ENCODE measurements around the gene CD164.

CD164 gene

DNA sequence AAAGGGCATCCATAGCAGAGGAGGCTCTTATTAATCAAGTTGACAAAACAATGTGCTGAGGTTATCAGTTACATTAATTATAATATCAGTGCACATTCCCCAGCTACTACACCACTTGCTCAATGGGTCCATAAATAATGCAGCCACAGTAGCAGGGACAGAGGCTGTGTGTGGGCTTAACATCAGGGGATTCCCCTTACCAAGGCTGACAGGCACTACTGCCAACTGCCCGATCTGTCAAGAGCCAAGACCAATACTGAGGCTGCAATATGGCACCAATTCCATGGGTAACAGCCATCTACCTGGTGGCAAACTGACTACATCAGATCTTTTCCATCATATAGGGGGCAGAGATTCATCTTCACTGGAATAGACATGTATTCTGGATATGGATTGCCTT, 22.0 kb downstream of the CD164 start:
- no peaks in the 10 kb centered on the region for H3K27me3 ChIP-seq (ENCODE audit: control insufficient read depth in 1 of 2, insufficient read depth in 2 of 2, low read length in 2 of 2)
- H3K9ac ChIP-seq (ENCODE audit: low read length in 2 of 2): no peak overlapping the region
- H3K36me3 ChIP-seq (ENCODE audit: control insufficient read depth in 2 of 2, insufficient read depth in 2 of 2, low read length in 2 of 2): peaks cover 26 to 40% of the 10 kb centered on the region in 2 donors
- H3K4me3 ChIP-seq (ENCODE audit: low read length in 2 of 2): no peak overlapping the region
- peaks cover 0 to 6% of the 10 kb centered on the region in 2 donors for H3K9me3 ChIP-seq (ENCODE audit: control insufficient read depth in 2 of 2, low read length in 2 of 2)
- H3K27ac ChIP-seq (ENCODE audit: low read length): no peak overlapping the region
- H3K4me1 ChIP-seq (ENCODE audit: control insufficient read depth, insufficient read depth, low read length): no peaks in the 10 kb centered on the region

DNA sequence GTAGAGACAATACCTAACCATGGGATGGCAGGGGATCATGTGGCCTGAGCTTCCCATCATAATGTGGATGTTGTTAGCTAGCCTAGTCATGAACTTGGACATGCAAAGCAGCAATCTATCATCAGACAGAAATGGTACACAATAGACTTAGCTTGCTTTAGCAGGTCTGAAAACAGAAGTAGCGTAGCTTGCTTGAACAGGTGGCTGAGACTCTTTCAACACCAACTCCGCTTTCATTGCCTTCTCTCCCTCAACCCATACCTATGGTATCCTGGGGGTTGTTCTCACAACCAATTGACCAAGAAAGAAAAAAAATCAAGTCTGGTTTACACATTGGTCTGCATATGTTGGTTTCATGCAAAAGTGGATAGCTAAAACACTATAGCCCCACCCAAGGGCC, 23.0 kb downstream of the CD164 start:
- Histone ChIP-seq H3K9ac (ENCODE audit: low read length in 2 of 2) (no peak overlapping the region), H3K4me3 (ENCODE audit: low read length in 2 of 2) (no peak overlapping the region), H3K27me3 (ENCODE audit: control insufficient read depth in 1 of 2, insufficient read depth in 2 of 2, low read length in 2 of 2) (no peaks in the 10 kb centered on the region), H3K4me1 (ENCODE audit: control insufficient read depth, insufficient read depth, low read length) (no peaks in the 10 kb centered on the region), H3K27ac (ENCODE audit: low read length) (no peak overlapping the region), H3K36me3 (ENCODE audit: control insufficient read depth in 2 of 2, insufficient read depth in 2 of 2, low read length in 2 of 2) (peaks cover 31 to 36% of the 10 kb centered on the region in 2 donors), H3K9me3 (ENCODE audit: control insufficient read depth in 2 of 2, low read length in 2 of 2) (peaks cover 0 to 6% of the 10 kb centered on the region in 2 donors)

GRCh38 chr6:109358204-109358603, 24.1 kb downstream of the CD164 start:
- no peak overlapping the region for H3K4me3 ChIP-seq (ENCODE audit: low read length in 2 of 2)
- peaks cover 0 to 6% of the 10 kb centered on the region in 2 donors for H3K9me3 ChIP-seq (ENCODE audit: control insufficient read depth in 2 of 2, low read length in 2 of 2)
- no peak overlapping the region for H3K27ac ChIP-seq (ENCODE audit: low read length)
- H3K36me3 ChIP-seq (ENCODE audit: control insufficient read depth in 2 of 2, insufficient read depth in 2 of 2, low read length in 2 of 2): peaks cover 36 to 41% of the 10 kb centered on the region in 2 donors
- no peak overlapping the region for H3K9ac ChIP-seq (ENCODE audit: low read length in 2 of 2)
- H3K4me1 ChIP-seq (ENCODE audit: control insufficient read depth, insufficient read depth, low read length): no peaks in the 10 kb centered on the region
- no peaks in the 10 kb centered on the region for H3K27me3 ChIP-seq (ENCODE audit: control insufficient read depth in 1 of 2, insufficient read depth in 2 of 2, low read length in 2 of 2)

- no peak overlapping the region for H3K27ac ChIP-seq (ENCODE audit: low read length)
- peaks cover 30 to 33% of the 10 kb centered on the region in 2 donors for H3K36me3 ChIP-seq (ENCODE audit: control insufficient read depth in 2 of 2, insufficient read depth in 2 of 2, low read length in 2 of 2)
- no peak overlapping the region for H3K4me3 ChIP-seq (ENCODE audit: low read length in 2 of 2)
- no peaks in the 10 kb centered on the region for H3K4me1 ChIP-seq (ENCODE audit: control insufficient read depth, insufficient read depth, low read length)
- H3K27me3 ChIP-seq (ENCODE audit: control insufficient read depth in 1 of 2, insufficient read depth in 2 of 2, low read length in 2 of 2): no peaks in the 10 kb centered on the region
- peaks cover 0 to 6% of the 10 kb centered on the region in 2 donors for H3K9me3 ChIP-seq (ENCODE audit: control insufficient read depth in 2 of 2, low read length in 2 of 2)
- H3K9ac ChIP-seq (ENCODE audit: low read length in 2 of 2): no peak overlapping the region
Observed at GRCh38 chr6:109356237-109356636, 26.0 kb downstream of the CD164 start.

- Histone ChIP-seq H3K27ac (ENCODE audit: low read length) (no peak overlapping the region), H3K4me1 (ENCODE audit: control insufficient read depth, insufficient read depth, low read length) (peaks cover 10% of the 10 kb centered on the region), H3K9ac (ENCODE audit: low read length in 2 of 2) (no peak overlapping the region), H3K9me3 (ENCODE audit: control insufficient read depth in 2 of 2, low read length in 2 of 2) (peaks cover 0 to 6% of the 10 kb centered on the region in 2 donors), H3K27me3 (ENCODE audit: control insufficient read depth in 1 of 2, insufficient read depth in 2 of 2, low read length in 2 of 2) (no peaks in the 10 kb centered on the region), H3K36me3 (ENCODE audit: control insufficient read depth in 2 of 2, insufficient read depth in 2 of 2, low read length in 2 of 2) (peaks cover 13 to 15% of the 10 kb centered on the region in 2 donors), H3K4me3 (ENCODE audit: low read length in 2 of 2) (no peak overlapping the region)
Observed at GRCh38 chr6:109351231-109352130, 30.8 kb downstream of the CD164 start.

DNA sequence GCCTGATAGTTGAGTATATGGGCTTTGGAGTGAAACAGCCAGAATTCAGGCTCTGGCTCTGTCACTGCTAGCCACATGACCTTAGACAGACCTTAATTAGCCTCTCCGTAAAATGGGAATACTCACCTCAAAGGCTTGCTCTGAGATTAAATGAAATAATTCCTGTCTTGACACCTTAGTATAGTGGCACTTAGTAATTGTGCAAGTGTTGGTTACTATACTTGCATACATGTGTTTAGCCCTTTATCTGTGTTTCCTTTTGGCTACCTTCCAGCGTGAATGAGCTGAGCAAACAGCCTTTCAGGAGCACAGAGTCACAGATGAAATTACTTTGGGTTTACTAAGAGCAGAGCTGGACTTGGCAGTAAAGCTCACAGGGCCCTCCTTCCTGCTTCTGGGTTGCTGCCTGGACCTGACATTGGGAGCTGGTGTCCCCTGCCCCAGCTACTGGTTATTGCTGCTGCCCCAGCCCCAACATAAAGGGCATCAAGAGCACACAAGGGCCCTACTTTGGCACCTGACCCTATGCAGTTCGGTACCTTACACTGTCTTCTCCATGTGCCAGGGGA, 32.8 kb downstream of the CD164 start:
- Histone ChIP-seq H3K9ac (ENCODE audit: low read length in 2 of 2) (peak overlapping the region in 1 of 2 donors; percentile 29), H3K27ac (ENCODE audit: low read length) (peak overlapping the region; percentile 11), H3K4me1 (ENCODE audit: control insufficient read depth, insufficient read depth, low read length) (peaks cover 10% of the 10 kb centered on the region), H3K36me3 (ENCODE audit: control insufficient read depth in 2 of 2, insufficient read depth in 2 of 2, low read length in 2 of 2) (peaks cover 7% of the 10 kb centered on the region in 2 donors), H3K4me3 (ENCODE audit: low read length in 2 of 2) (no peak overlapping the region), H3K9me3 (ENCODE audit: control insufficient read depth in 2 of 2, low read length in 2 of 2) (no peaks in the 10 kb centered on the region), H3K27me3 (ENCODE audit: control insufficient read depth in 1 of 2, insufficient read depth in 2 of 2, low read length in 2 of 2) (no peaks in the 10 kb centered on the region)

DNA sequence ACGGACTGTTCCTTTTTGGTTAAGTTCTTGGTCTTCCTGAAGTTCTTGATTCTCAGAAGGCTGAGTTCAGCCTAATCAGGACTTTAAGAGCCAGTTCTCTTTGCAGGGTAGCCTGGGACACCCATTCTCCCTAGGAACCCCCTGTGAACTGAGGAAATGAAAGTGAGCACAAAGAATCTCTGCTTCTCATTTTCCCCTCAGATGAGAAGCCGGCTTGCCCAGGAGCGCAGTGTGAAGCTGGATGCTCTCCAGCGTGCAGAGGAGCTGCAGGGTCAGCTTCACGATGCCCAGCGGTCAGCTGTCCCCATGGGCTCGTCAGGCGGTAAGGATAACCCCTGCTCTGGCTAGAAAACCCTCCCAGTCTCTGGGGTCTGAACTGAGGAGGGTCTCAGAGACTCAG, 34.0 kb downstream of the CD164 start:
- no peaks in the 10 kb centered on the region for H3K27me3 ChIP-seq (ENCODE audit: control insufficient read depth in 1 of 2, insufficient read depth in 2 of 2, low read length in 2 of 2)
- peaks cover 10% of the 10 kb centered on the region for H3K4me1 ChIP-seq (ENCODE audit: control insufficient read depth, insufficient read depth, low read length)
- no peak overlapping the region for H3K9ac ChIP-seq (ENCODE audit: low read length in 2 of 2)
- no peaks in the 10 kb centered on the region for H3K36me3 ChIP-seq (ENCODE audit: control insufficient read depth in 2 of 2, insufficient read depth in 2 of 2, low read length in 2 of 2)
- no peaks in the 10 kb centered on the region for H3K9me3 ChIP-seq (ENCODE audit: control insufficient read depth in 2 of 2, low read length in 2 of 2)
- H3K27ac ChIP-seq (ENCODE audit: low read length): no peak overlapping the region
- H3K4me3 ChIP-seq (ENCODE audit: low read length in 2 of 2): no peak overlapping the region

DNA sequence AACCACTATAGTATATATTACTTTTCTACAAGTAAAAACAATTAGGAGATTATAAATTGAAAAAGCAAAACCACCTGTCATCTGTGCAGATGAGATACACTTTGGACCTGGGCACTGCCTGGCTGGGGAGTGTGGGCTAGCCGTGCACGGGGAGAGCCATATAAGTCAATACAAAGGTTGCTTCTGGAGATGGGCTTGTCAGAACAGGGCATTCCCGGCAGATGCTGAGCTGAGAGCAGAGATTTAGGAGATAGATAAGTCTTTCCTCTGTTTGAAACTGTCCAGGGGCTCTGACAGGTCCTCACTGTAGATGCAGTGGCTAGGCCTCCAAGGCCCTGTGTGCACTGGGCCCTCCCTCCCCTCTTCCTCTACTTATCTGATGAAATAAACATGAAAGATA, 34.5 kb downstream of the CD164 start:
- H3K4me3 ChIP-seq (ENCODE audit: low read length in 2 of 2): no peak overlapping the region
- peaks cover 10% of the 10 kb centered on the region for H3K4me1 ChIP-seq (ENCODE audit: control insufficient read depth, insufficient read depth, low read length)
- H3K27me3 ChIP-seq (ENCODE audit: control insufficient read depth in 1 of 2, insufficient read depth in 2 of 2, low read length in 2 of 2): no peaks in the 10 kb centered on the region
- no peak overlapping the region for H3K27ac ChIP-seq (ENCODE audit: low read length)
- no peaks in the 10 kb centered on the region for H3K36me3 ChIP-seq (ENCODE audit: control insufficient read depth in 2 of 2, insufficient read depth in 2 of 2, low read length in 2 of 2)
- H3K9me3 ChIP-seq (ENCODE audit: control insufficient read depth in 2 of 2, low read length in 2 of 2): no peaks in the 10 kb centered on the region
- H3K9ac ChIP-seq (ENCODE audit: low read length in 2 of 2): no peak overlapping the region

GRCh38 chr6:109345986-109346385, 36.3 kb downstream of the CD164 start:
- Histone ChIP-seq H3K27ac (ENCODE audit: low read length) (no peak overlapping the region), H3K36me3 (ENCODE audit: control insufficient read depth in 2 of 2, insufficient read depth in 2 of 2, low read length in 2 of 2) (no peaks in the 10 kb centered on the region), H3K9me3 (ENCODE audit: control insufficient read depth in 2 of 2, low read length in 2 of 2) (no peaks in the 10 kb centered on the region), H3K4me1 (ENCODE audit: control insufficient read depth, insufficient read depth, low read length) (peaks cover 10% of the 10 kb centered on the region), H3K9ac (ENCODE audit: low read length in 2 of 2) (no peak overlapping the region), H3K27me3 (ENCODE audit: control insufficient read depth in 1 of 2, insufficient read depth in 2 of 2, low read length in 2 of 2) (no peaks in the 10 kb centered on the region), H3K4me3 (ENCODE audit: low read length in 2 of 2) (no peak overlapping the region)

- peaks cover under 1% of the 10 kb centered on the region for H3K4me1 ChIP-seq (ENCODE audit: control insufficient read depth, insufficient read depth, low read length)
- H3K9ac ChIP-seq (ENCODE audit: low read length in 2 of 2): no peak overlapping the region
- H3K27me3 ChIP-seq (ENCODE audit: control insufficient read depth in 1 of 2, insufficient read depth in 2 of 2, low read length in 2 of 2): no peaks in the 10 kb centered on the region
- no peaks in the 10 kb centered on the region for H3K36me3 ChIP-seq (ENCODE audit: control insufficient read depth in 2 of 2, insufficient read depth in 2 of 2, low read length in 2 of 2)
- H3K4me3 ChIP-seq (ENCODE audit: low read length in 2 of 2): no peak overlapping the region
- no peaks in the 10 kb centered on the region for H3K9me3 ChIP-seq (ENCODE audit: control insufficient read depth in 2 of 2, low read length in 2 of 2)
- no peak overlapping the region for H3K27ac ChIP-seq (ENCODE audit: low read length)
Observed at GRCh38 chr6:109344226-109344625, 38.0 kb downstream of the CD164 start.

- Histone ChIP-seq H3K9ac (ENCODE audit: low read length in 2 of 2) (no peak overlapping the region), H3K27me3 (ENCODE audit: control insufficient read depth in 1 of 2, insufficient read depth in 2 of 2, low read length in 2 of 2) (no peaks in the 10 kb centered on the region), H3K27ac (ENCODE audit: low read length) (no peak overlapping the region), H3K9me3 (ENCODE audit: control insufficient read depth in 2 of 2, low read length in 2 of 2) (no peaks in the 10 kb centered on the region), H3K4me3 (ENCODE audit: low read length in 2 of 2) (no peak overlapping the region), H3K4me1 (ENCODE audit: control insufficient read depth, insufficient read depth, low read length) (no peaks in the 10 kb centered on the region), H3K36me3 (ENCODE audit: control insufficient read depth in 2 of 2, insufficient read depth in 2 of 2, low read length in 2 of 2) (no peaks in the 10 kb centered on the region)
Observed at GRCh38 chr6:109343518-109343917, 38.7 kb downstream of the CD164 start.
